G401.6 (cell line): Measurements from ENCODE around the gene USPL1.
"Not testable (repeated sequence)": the region's sequence is repeated elsewhere in the genome, so short reads cannot be mapped to it uniquely, and the experiment has no call there.

ENCODE experiments used
- FAIRE-seq: peaks from 2 replicates; lab custom pipeline; 2012; peaks lifted over from hg19 to GRCh38; lab: Jason Lieb, UNC

USPL1 gene

DNA sequence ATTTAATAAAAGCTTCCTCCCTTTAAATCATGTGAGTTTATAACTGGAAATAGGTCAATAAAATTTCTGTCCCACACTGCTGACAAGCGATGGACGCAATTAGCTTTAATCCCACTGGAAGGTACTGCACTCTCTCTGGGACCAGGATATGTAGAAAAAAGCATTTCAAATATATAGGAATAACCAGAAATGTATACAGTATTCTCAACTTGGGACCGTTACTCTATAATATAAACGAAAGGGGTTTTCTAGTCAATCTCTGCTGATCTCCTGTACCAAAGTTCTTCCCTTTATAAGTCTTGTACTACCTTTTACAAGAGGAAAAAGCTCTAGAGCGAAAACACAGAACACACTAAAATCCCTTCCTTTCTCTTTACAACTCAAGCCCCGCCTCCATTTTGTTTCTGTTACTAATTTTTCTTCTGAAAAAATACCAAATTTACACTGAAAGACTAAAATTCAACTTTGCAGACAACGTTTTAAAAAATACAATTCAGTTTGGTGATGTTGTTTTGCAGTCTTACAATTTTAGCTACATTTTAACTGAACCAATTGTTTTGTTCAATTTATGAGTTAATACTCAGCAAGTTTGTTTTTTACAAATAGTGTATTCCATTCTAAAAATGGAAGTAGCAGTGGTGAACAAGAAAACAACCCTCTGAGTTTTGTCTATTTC, 1.7 kb upstream of the USPL1 start:
- peak; percentile 85 for FAIRE-seq

DNA sequence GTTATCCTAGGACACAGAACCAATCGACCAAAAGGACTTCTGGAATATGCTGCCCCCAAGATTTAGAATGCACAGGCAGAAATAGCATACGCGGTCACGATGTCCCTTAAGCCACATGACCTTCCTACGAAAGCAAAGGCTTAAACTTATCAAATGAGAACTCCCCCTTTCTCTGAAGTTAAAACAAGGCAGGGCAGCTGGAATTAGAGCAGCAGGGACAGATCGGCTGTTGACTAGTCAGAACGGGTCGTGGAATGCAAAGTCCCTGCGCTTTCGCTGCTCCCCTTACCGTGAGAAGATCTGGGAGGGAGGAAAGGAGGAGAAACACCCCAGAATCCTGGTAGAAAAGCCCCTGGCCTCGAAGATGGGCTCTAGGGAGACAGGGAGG, 799 bp upstream of the USPL1 start:
- peak; percentile 95 for FAIRE-seq

DNA sequence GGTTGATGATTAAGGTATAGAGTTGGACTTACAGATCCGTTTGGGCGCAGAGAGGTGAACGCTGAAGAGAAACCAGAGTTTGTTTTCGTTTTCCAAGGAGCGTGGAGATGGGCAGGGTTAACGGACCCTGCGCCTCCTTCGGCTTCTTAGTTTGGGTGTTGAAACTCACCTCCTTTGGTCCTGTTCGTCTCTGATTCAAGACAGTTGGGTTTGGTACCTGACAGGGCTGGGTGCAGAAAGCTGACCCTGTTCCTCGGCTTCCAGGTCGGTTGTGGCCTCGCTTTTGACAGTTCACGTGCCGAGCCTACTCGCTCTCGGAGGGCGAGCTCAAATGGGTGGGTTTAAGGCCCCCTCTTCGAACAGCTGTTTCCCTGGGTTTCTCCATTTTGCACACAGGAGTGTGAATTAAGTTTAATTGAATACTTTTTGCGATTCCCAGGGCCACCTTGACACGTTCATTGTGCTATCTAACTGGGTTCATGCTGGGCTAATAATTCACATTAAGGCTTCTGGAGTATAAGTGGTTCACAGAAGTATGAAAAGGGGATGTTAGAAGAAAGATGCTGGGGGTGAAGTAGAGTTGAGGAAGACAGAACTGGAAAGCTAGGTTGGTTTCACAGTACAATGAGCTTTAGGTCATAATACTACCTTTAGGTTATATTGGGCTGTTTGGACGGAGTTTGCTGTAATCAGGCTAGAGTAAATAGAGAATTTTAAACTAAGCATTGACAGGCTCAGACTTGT, 638 bp downstream of the USPL1 start:
- FAIRE-seq, result no peak

DNA sequence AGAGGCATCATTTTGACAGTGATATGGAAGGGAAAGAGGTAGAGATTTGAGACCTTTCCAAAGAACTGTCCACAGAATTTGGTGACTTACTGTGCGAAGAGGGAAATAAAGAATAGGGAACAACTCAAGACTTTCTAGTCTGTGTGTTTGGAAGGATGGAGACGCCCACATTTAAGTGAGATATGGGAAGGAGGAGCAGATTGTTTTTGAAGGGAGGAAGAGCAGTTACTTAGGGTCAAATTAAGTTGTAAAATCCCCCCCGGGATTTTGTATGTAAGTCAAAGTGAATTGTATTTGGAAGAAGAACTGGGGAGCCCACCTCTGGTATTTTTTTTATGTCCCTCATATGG, 1.2 kb downstream of the USPL1 start:
- FAIRE-seq, result no peak

DNA sequence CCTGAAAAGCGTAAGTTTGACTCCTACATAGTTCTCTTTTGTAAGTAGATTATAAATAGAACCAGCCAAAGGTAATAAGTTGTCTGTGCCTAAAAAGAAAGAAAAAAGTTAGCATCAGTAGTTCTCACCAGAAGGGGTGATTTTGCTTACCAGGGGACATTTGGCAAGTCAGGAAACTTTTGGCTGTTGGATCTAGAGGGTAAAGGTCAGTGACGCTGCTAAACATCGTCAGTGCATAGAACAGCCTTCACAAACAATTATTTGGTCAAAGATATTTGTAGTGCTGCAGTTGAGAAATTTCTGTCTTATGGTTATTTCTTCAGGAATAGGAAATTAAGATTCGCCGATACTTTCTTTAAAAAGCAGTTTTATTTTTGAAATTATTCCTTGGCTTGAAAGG, 2.0 kb downstream of the USPL1 start:
- FAIRE-seq, result peak; percentile 3

DNA sequence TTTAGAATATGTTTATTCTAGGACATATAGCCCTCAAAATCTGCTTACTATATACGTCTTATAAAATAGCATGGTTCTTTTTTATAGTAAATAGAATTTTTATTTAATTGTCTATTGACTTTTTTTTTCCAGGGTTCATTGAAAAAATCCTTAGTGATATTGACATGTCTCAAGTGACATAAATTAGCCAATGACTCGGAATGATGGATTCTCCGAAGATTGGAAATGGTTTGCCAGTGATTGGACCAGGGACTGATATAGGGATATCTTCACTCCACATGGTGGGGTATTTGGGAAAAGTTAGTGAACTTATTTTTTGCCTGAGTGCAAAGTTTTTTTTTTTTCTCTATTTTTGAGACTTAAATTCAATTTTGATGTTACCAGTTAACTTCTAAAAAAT, 3.2 kb downstream of the USPL1 start:
- no peak for FAIRE-seq

DNA sequence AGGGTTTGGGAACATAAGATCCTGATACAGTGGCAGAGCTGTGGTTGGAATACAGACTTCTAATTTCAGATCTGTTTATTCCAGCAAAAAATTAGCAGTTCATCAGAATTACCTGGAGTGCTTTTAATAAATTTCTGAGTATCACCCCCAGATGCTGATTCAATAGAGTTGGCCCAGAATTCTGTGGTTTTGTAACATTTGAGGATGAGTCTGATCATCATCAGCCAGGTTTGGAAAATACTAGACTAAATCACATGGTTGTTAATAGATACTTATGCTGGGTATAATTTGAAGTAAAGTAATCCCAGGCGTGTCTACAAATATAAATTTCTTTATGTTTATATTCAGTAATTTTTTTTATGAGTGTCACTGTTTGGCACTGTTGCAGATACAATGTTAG, 4.8 kb downstream of the USPL1 start:
- no peak for FAIRE-seq

DNA sequence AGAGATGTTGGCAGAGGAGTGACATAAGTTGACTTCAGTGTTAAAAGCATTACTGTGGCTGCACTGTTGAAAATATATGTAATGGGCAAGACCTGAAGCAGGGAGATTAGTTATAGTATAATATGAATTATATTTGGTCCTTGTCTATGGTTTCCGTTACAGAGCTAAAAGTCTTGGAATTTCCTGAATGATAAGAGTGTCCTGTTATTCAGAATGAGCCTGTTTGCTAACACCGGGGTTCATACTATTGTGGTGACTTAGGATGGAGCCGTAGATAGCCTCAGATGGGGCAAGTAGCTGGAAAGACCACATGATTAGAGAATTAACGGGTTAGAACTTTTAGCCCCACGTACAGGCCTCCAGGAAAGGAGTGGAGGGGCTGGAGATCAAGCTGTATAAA, 5.7 kb downstream of the USPL1 start:
- FAIRE-seq, result no peak

DNA sequence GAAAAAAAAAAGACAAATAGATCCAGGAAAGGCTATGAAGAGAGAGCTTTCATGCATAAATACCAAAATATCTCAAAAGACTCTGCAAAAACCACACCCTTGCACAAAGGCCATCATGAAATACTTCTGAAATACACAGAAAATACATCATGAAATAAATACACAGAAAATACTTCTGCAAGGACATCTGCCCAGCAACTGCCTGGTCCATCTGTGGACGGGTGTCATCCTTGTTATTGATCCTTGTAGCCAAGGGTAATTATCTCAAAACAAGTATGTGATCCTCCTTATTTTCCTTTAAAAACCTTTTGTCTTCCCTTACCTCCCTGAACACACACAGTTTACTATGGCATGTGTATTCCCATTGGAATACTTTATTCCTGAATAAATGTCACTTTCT, 6.9 kb downstream of the USPL1 start:
- FAIRE-seq, result no peak

DNA sequence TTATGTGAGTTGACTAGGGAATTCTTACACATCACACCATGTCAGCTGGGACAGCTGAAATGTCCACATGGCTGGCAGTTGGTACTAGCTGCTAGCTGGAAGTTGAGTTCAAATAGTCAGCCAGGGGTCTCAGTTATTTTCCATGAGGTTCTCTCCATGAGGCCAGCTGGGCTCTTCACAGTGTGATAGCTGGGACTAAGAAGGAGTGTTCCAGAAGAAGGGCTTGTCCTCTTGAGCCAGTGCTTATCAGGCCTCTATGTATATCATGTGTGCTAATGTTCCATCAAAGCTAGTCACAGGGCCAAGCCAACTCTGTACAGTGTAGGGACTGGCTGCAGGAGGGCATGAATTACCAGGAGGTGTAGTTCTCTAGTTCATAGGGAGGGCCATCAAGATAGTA, 11.8 kb downstream of the USPL1 start:
- no peak for FAIRE-seq

DNA sequence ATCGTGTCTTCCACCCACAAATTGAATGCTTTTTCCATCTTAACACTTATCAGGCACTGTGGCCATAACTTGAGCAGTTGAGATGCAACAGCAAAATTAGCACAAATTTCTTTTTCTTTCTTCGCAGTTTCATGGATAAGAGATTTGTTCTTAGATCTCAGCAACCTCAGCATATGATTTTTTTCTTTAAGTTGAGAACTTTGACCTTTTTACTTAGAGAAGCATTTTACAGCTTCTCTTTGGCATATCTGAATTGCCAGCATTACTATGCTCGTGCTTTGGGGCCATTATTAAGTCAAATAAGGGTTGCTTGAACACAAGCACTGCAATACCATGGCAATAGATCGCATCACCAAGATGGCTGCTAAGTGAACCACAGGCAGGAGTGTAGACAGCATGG, 16.1 kb downstream of the USPL1 start:
- FAIRE-seq, result no peak

DNA sequence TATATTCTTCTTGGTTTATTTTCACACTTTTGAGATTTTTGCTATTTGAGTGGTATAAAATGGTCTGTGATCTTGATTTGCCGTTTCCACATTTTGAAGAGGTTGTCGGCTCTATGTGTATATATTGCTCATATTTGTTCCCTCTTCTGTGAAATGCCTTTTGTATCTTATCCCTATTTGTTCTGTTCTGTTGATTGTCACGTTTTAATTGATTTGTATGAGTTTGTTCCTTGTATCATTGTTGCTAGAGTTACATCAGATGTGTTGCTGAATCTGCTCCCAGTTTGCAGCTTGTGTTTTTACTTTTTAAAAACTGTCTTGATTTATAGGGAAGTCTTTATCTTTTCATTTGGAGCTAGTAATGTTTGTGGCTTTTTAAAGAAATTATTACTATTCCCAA, 17.1 kb downstream of the USPL1 start:
- FAIRE-seq, result no peak

DNA sequence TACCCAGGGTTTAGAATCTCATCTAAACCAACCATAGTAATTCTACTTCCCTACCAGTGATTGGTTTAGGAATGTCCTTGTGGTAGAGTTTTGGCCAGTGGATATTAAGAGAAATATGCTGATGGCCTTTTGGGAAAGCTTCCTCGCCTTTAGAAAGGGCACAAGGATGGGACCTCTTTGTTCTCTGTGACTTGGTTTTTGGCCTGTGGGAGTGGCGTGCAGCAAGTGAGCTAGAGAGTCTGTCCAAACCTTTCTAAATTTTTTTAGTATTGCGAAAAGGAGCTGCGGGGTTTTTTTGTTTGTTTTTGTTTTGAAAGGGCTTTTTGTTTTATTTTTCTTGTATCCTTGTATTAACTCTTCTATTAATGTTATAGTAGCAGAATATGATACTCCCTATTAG, 20.6 kb downstream of the USPL1 start:
- no peak for FAIRE-seq

DNA sequence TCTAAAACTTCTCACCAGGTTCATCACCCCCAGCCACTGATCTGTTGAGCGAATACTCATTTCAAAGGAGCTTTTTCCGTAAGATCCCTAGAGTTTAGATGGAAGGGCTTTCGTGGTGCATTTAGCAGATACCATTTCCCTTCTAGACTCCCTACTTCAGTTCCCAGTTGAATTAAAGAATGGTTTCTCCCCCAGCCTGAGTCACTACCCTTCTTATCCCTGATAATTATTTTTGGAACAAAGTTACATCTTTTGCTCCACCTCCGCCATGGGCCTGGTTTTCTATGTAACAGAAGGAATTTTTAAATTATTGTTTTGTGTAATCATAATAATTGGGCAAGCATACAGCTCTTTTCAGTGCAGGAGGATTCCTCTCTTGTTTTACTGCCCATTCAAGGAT, 22.0 kb downstream of the USPL1 start:
- no peak for FAIRE-seq

DNA sequence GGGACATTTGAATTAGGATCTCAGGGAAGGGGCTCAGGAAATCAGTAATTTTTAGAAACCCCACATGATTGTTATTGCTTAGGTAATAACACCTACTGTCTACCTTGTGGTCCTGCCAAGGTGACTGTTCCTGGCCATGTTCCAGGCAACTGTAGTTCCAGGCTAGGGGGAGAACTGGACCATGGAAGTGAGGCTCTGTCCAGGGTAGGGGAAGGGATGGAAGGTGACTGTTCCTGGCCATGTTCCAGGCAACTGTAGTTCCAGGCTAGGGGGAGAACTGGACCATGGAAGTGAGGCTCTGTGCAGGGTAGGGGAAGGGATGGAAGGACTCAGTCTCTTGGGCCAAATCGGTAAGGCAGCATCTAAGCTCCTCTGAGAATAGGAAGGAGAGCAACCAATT, 23.5 kb downstream of the USPL1 start:
- FAIRE-seq, result not testable (repeated sequence)

DNA sequence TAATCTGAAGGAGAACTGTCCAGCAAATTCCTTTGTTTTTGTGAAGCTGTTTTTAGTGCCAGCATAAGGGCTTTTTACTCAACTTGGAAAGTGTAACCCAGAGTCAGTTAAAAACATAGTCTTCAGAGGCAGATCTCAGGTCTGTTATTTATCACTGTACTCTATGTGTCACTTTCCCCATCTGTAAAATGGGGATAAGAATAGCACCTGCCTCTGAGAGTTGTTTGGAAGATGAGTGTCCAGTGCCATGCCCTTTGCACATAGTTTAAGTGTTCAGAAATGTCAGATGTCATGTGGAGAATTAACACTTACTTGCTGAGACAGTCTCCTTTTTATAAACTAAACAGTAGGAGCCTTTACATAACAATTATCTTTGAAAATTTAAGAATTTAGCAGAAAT, 27.9 kb downstream of the USPL1 start:
- FAIRE-seq, result no peak

DNA sequence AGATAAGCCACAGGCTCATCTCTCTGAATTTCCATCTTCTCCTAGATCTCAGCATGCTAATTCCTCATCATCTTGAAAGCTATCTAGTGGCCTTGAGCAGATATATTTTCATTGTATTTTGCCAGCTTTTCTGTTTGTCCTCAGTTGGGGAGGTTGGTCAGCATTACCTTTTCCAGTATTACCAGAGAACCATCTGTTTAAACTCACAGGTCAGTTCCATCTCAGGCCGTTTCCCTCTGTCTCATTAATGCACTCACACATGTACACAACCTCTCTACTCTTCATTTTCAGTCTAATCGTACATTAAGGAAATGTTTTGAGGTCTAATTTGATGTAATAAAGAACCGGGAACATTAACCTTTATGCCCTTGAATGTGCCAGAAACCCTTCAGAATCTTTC, 29.7 kb downstream of the USPL1 start:
- no peak for FAIRE-seq

DNA sequence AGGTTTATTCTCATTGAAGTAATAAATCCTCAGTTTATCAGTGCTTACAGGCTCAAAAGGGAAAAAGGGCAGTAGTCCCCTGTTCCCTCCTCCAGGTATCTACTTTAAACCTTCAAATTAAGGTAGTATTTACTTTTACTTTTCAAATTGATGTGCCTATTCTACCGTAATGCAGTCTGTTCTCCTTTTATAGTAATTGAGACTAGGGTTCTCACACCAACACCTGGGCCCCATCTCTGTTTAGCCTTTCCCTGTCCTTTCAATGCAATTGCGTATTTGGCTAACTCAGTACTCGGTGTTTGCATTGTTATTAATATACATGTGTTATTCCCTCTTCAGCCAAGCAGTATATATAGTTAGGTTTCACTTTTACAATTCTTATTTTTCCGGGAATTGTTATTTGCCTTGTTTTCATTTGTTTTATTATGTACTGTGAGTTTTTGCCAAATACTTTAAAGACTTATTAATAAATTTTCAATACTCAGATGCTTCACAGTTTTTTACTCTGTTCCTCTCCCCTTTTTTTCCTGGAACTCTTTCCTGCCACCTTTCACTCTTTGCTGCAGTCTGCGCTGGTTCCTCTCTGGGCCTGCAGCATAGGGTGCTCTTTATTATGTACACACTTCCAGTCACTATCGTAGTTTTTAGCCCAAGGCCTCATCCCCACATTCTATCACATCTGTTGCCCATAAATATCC, 30.3 kb downstream of the USPL1 start:
- no peak for FAIRE-seq

DNA sequence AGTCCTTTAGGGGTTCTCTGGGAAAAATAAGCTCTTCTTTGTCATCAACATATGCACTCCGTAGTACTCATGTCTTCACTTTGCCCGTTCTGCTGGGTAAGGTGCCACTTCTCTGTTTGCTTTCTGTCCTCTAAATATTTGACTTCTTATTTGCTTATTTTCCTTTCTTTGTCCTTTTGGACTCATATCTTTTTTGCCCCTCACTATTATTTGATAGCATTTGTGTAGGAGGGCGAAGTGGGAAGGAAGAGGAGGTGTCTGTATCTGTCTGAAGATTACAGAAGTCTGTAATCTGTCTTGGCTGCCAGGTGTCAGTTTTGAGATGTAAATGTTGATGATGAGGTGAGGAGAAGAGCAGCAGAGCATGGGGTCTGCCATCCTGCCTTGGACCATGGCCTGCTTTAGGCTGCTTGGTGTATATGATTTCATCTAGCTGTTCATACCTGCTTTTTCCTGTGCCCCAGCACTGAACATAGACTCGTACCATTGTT, 30.8 kb downstream of the USPL1 start:
- no peak for FAIRE-seq

DNA sequence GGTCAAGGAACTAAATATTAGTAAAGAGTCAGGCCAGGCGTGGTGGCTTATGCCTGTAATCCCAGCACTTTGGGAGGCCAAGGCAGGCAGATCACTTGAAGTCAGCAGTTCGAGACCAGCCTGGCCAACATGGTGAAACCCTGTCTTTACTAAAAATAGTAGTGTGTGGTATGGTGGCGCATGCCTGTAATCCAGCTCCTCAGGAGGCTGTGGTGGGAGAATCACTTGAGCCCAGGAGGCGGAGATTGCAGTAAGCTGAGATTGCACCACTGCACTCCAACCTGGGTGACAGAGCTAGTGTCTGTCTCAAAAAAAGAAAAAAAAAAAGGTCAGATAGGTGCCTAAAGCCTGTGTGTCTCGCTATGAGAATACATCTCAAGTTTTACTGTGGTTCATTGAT, 33.9 kb downstream of the USPL1 start:
- FAIRE-seq, result not testable (repeated sequence)

DNA sequence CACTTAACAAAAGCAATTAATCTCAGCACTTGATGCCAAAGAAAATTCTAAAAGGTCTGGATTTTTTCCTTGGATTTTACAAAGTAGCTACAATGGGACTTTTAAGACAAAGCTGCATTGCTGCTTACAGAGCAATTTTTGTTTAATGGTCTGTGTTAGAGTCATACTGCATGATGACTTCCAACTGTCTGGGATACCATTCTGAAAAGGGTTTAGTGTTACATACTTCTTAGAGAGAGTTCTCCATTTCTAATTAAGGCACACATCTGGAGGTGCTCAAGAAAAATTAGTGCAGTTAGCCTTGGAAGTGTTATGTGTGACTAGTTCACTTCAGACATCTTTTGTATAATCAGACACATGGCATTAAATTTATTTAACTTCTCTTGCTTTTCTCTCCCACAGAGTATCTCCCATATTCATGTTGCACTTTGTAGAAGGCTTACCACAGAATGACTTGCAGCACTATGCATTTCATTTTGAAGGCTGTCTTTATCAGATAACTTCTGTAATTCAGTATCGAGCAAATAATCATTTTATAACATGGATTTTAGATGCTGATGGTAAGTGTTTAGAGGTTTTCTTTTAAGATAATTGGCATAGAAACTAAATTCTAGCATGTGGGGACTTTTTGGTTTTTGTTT, 35.1 kb downstream of the USPL1 start:
- no peak for FAIRE-seq

DNA sequence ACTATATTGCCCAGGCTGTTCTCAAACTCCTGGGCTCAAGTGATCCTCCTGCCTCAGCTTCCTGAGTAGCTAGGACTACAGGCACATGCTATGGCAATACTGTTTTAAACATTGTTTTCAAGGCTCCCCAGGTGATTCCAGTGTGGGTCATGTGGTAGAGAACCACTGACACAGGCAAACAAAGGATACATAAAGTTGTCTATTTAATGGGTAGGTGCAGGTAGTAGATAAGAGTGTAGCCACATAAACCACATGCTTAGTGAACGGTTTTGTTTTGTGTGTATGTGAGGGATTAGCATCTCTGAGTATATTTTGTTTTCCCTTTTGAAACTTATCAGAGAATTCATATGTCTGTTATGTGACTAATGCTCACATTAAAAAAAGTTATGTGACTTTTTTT, 36.7 kb downstream of the USPL1 start:
- FAIRE-seq, result no peak

DNA sequence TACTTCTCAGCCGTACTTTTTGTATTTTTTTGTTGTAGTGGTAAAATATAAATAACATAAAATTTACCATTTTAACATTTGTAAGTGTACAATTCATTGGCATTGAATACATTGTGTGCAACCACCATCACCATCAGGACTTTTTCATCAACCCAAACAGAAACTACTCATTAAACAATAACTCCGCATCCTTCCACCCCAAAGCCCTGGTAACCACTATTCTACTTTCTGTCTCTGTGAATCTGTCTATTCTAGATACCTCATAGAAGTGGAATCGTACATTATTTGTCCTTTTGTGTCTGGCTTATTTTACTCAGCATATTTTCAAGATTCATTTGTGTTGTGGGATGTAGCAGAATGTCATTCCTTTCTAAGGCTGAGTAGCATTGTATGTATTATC, 38.5 kb downstream of the USPL1 start:
- no peak for FAIRE-seq
